A673 (cell line): ENCODE results near the gene XAGE1B. TPM values are rescaled to one million over a fixed set of nuclear protein-coding genes. Genes with fewer than 3 reads are reported as not detected.
"Not testable (repeated sequence)": the region's sequence is repeated elsewhere in the genome, so short reads cannot be mapped to it uniquely, and the experiment has no call there.

Experiments
- BruUV-seq: library from RNA; stranded (reverse); fragments of 400-500 nt; replicated peaks from 2 replicates; lab custom pipeline; 2021; lab: Mats Ljungman, UMichigan
- CTCF ChIA-PET: fragments of 300-600 bp; sonication (Branson Sonifier 250); formaldehyde crosslinking; loops from one replicate; lab custom pipeline; 2022; ENCODE audit warnings: antibody characterized with exemption; lab: Charles Lee
- POLR2A ChIA-PET: fragments of 300-600 bp; sonication (Branson Sonifier 250); formaldehyde crosslinking; loops from one replicate; lab custom pipeline; 2022; ENCODE audit warnings: antibody characterized with exemption; ENCODE audit not compliant: low non-redundant PET; lab: Charles Lee
- DNase-seq: peaks from one replicate; pipeline ENCODE4 v3.0.0-alpha.2; 2015; ENCODE audit warnings: low spot score
- H3K27ac ChIP-seq: fragments of 200-600 bp; sonication (generic); 2 replicates; pipeline ENCODE4 v1.5.1; 2016; ENCODE audit warnings: mixed run types, low read depth, mild to moderate bottlenecking, mixed read lengths, antibody characterized with exemption, low read length; ENCODE audit not compliant: poor library complexity, severe bottlenecking
- H3K27me3 ChIP-seq: fragments of 200-600 bp; sonication (generic); replicated peaks from 2 replicates; pipeline ENCODE4 v1.6.1; 2017; ENCODE audit warnings: mixed run types, low read depth, mild to moderate bottlenecking, mixed read lengths, antibody characterized with exemption, low read length; ENCODE audit not compliant: insufficient read depth, poor library complexity
- H3K36me3 ChIP-seq: fragments of 200-600 bp; sonication (generic); 2 replicates; pipeline ENCODE4 v1.6.1; 2016; ENCODE audit warnings: mixed run types, mild to moderate bottlenecking, mixed read lengths, antibody characterized with exemption, low read length; ENCODE audit not compliant: insufficient read depth, poor library complexity, severe bottlenecking
- H3K4me1 ChIP-seq: fragments of 200-600 bp; sonication (generic); 2 replicates; pipeline ENCODE4 v1.6.1; 2017; ENCODE audit warnings: mixed run types, mild to moderate bottlenecking, mixed read lengths, antibody characterized with exemption, low read length; ENCODE audit not compliant: insufficient read depth, poor library complexity, severe bottlenecking
- H3K4me3 ChIP-seq: fragments of 200-600 bp; sonication (generic); 2 replicates; pipeline ENCODE4 v1.5.1; 2016; ENCODE audit warnings: low read depth, mixed run types, mild to moderate bottlenecking, mixed read lengths, low read length; ENCODE audit not compliant: poor library complexity, severe bottlenecking
- H3K9me3 ChIP-seq: fragments of 200-600 bp; sonication (generic); 2 replicates; pipeline ENCODE4 v1.6.1; 2016; ENCODE audit warnings: mixed run types, low read depth, mild to moderate bottlenecking, mixed read lengths, antibody characterized with exemption, low read length; ENCODE audit not compliant: poor library complexity, severe bottlenecking
- CTCF ChIP-seq: fragments of 300-800, 200-600 bp; sonication (generic); conservative IDR thresholded peaks from 2 replicates; pipeline ENCODE4 v1.5.1; 2017; ENCODE audit warnings: low read depth, mild to moderate bottlenecking, antibody characterized with exemption, low read length, moderate library complexity, mixed read lengths
- EZH2 ChIP-seq: fragments of 200-600 bp; sonication (generic); IDR thresholded peaks from 2 replicates; pipeline ENCODE4 v1.6.1; 2017; ENCODE audit warnings: borderline replicate concordance, low read depth, mild to moderate bottlenecking, mixed read lengths, antibody characterized with exemption, low read length; ENCODE audit not compliant: poor library complexity, severe bottlenecking
- intact Hi-C: fragments of 100-400 bp; cut with micrococcal nuclease; formaldehyde crosslinking; loops from one replicate; pipeline ENCODE4 v1.10.0; 2022; ENCODE audit not compliant: unreplicated experiment
- total RNA-seq: library from RNA; stranded (reverse); gene quantifications from 2 replicates; pipeline ENCODE4 v1.2.3, GENCODE V29; 2021

Gene XAGE1B
- total RNA-seq, 1 experiment from 2014 or later, result 77.5 TPM

DNA sequence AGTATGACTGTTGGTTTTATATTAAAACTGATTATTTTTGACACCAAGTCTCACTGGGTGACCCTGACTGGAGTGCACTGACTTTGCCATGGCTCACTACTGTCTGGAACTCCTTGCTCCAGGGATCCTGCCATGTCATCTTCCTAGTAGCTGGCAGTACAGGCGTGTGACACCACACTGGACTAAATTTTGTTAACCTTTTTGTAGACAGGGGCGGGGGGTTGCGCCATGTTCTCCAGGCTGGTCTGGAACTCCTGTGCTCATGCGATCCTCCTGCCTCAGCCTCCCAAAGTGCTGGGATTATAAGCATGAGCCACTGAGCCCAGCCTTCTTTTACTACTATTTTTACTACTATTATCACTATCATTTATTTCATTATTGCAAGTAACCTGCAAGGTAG, 12.3 kb downstream of the XAGE1B start:
- H3K9me3 ChIP-seq, result no peaks in the 10 kb centered on the region
- no peak overlapping the region for H3K27ac ChIP-seq
- BruUV-seq, result no TSS peak
- H3K4me3 ChIP-seq, result no peak overlapping the region
- no peaks in the 10 kb centered on the region for H3K27me3 ChIP-seq
- H3K4me1 ChIP-seq, result no peaks in the 10 kb centered on the region
- TF ChIP-seq EZH2, result no peak
- TF ChIP-seq CTCF, result no peak
- H3K36me3 ChIP-seq, result peaks cover 4% of the 10 kb centered on the region
- ChIA-PET CTCF (no interaction called here), POLR2A (no interaction called here)
- no peak for DNase-seq
- intact Hi-C loops, result no loop called here

DNA sequence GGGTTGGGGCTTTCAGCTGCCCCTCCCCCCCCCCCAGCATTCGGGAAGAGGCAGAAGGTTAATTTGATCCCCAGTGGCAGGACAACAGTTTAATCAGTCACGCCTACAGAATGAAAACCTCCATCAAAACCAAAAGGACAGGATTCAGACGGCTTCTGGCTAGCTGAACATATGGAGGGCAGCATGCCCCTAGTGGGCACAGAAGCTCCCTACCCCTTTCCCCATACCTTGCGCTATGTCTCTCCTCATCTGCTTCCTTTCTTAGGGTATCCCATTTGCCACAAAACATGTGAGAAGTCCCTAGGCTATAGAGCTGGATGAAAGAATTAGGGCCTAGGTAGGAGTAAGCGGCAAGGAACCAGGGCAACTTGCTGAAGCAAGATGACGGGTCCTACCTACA, 15.5 kb downstream of the XAGE1B start:
- intact Hi-C loops, H3K36me3 ChIP-seq, H3K27ac ChIP-seq, H3K4me1 ChIP-seq, H3K27me3 ChIP-seq, H3K4me3 ChIP-seq, POLR2A ChIA-PET, BruUV-seq, H3K9me3 ChIP-seq, CTCF ChIA-PET, DNase-seq: not testable (repeated sequence)

DNA sequence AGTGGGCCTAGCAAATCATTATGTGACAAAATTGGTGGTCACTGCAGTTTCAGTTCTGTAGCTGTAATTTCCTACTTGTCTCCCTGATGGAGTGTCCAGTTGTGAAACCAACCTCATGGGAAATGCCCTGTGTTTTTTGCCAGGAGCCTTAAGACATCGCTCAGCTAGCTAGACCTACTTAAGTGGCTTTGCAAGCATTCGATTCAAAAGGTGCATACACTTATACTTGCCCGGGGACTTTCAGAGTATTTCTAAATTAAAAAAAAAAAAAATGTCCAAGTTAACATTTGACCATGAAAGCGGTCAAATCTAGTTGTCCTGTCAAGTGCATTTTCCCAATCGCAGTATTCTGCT, 20.5 kb downstream of the XAGE1B start:
- H3K36me3 ChIP-seq, H3K4me3 ChIP-seq, H3K9me3 ChIP-seq, H3K27ac ChIP-seq, DNase-seq, H3K4me1 ChIP-seq, BruUV-seq, intact Hi-C loops, H3K27me3 ChIP-seq, POLR2A ChIA-PET, CTCF ChIA-PET: not testable (repeated sequence)

DNA sequence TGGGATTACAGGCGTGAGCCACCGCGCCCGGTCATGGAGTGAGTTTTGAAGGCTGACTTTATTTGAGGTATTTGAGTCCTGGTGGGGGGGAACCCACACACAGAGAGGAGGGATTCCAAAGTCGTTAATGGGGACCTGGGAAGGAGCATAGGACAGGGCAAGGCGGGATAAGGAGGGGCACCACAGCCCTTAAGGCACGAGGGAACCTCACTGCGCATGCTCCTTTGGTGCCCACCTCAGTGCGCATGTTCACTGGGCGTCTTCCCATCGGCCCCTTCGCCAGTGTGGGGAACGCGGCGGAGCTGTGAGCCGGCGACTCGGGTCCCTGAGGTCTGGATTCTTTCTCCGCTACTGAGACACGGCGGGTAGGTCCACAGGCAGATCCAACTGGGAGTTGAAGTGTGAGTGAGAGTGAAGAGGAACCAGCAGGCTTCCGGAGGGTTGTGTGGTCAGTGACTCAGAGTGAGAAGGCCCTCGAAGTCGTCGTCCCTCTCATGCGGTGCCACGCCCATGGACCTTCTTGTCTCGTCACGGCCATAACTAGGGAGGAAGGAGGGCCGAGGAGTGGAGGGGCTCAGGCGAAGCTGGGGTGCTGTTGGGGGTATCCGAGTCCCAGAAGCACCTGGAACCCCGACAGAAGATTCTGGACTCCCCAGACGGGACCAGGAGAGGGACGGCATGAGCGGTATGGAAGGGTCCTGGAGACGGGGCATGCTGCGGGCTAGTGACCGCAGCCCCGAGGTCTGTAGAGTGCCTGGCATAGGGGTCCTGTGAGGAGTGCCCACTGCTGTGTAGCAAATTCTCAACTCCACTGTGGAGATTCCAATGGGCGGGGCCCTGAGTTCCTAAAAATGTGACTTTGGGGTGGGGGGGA, 21.1 kb downstream of the XAGE1B start, which contains the start of gene XAGE1A:
Gene XAGE1A, plus strand, starts transcription at position 264 of the 874 bp plus-strand sequence. CDS start 1,554 bp downstream, outside the sequence.
- H3K27ac ChIP-seq, H3K9me3 ChIP-seq, H3K4me1 ChIP-seq, H3K36me3 ChIP-seq, intact Hi-C loops, BruUV-seq, DNase-seq, H3K4me3 ChIP-seq, H3K27me3 ChIP-seq, CTCF ChIA-PET, POLR2A ChIA-PET: not testable (repeated sequence)

GRCh38 chrX:52471301-52471700, 45.6 kb downstream of the XAGE1B start:
- H3K36me3 ChIP-seq, H3K9me3 ChIP-seq, H3K27ac ChIP-seq, DNase-seq, H3K4me3 ChIP-seq, intact Hi-C loops, H3K27me3 ChIP-seq, H3K4me1 ChIP-seq, CTCF ChIA-PET, BruUV-seq, POLR2A ChIA-PET: not testable (repeated sequence)
